HG03139 (cell line): Measurements from ENCODE around the gene RTN4.
"Not testable (repeated sequence)": the region's sequence is repeated elsewhere in the genome, so short reads cannot be mapped to it uniquely, and the experiment has no call there.

Experiments
- ATAC-seq: cut with Tn5 transposase; IDR thresholded peaks from one replicate; pipeline ENCODE4 v1.9.1; 2021; ENCODE audit not compliant: unreplicated experiment

RTN4 gene

DNA sequence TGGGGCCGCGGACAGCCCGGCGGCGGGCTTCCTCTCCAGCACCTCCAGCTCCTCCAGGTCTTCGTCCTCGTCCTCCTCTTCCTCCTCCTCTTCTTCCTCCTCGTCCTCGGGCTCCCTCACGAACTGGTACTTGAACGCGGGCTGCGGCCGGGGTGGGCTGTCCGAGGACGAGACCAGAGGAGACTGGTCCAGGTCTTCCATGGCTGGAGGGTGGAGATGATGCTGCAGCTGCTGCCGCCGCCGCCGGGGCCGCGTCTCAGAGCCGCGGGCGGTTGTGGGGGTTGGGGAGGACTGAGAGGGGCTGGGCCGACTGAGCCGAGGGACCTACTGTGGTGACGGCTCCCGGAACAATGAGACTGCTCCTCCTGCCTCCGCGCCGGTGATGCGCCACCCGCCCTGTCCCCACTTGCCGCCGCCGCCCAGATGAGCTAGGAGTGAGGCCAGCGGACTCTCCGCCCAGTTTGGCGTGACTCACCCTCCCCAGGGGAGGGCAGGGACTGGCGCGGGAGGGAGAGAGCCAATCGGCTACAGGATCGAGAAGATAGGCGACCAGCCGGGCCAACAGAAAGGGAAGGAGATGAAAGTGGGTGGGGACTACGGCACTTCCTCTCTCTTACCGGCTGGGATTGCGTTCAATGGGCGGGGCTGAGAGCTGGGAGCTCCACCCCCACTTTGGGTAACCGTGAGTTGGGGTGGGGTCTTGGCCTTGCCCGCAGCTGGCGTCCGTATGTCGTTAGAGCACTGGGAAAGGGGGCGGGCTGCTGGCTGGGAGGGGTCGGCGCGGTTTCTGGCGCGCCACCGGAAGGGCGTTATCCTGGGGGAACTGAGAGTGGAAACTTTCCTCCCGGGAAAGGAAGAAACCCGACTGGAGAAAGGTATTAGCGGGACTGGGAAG is at the start of gene RTN4:
Gene RTN4, minus strand, starts transcription at position 352 of the 895 bp plus-strand sequence. Its CDS starts 151 bp downstream, at position 201.
- peak; percentile 78 for ATAC-seq

- ATAC-seq = no peak
Measured at GRCh38 chr2:55099493-55099877, 49.2 kb upstream of the RTN4 start.

DNA sequence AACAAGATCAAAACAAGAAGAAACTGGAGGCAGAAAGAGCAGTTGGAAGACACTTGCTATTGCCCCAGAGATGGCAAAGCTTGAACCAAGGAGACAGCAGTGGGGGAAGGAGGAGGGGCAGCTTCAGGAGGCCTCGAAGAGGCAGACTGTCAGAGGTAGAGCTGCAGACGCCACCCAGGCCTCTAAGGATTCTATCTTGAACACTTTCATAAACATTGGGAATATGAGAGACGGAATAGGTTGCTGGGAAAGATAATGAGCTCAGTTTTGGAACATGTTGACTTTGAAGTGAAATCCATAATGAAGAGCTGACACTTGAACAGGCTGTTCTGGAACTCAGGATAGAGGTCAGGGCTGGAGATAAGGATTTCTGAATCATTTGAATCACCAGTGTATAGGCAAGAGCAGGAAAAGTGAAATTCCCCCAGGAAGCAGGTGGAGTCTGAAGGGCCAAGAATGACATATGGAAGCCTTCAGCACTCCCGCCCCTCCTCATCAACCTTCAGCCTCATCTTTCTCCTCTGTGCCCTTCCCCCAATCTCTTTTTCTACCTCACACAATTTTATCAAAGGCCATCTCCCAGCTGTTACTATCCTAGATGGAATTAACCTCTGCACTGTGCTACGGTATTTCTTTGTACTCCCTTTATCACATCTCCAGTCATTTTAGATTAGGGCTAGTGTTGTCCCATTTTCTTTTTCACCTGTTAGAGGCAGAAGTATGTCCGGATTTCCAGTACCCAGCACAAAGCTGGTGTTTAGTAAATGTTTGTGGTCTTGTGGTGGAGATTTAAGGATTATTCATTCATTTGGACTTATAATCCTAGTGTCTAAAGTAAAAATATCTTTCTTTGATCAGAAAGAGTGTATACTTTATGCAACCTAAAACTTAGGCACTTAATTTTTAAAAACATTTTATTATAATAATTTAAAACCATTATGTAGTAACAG is 47.5 kb upstream of the RTN4 start:
- ATAC-seq = no peak

DNA sequence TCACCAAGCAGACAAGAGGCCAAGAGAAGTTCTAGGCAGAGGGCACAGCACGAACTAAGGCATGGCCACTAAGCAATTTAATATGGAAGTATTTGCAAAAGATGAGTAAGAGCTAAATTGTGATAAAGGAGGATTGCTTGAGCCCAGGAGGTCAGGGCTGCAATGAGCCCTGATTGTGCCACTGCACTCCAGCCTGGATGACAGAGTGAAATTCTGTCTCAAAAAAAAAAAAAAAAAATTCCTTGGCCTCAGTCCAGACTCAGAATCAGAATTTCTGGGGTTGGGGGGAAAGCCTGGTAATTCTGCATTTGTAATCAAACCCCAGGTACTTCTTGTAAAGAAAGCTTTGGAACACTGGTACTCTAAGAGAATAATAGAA is 46.8 kb upstream of the RTN4 start:
- ATAC-seq = no peak

- no peak for ATAC-seq
Measured at GRCh38 chr2:55096586-55096985, 46.3 kb upstream of the RTN4 start.

DNA sequence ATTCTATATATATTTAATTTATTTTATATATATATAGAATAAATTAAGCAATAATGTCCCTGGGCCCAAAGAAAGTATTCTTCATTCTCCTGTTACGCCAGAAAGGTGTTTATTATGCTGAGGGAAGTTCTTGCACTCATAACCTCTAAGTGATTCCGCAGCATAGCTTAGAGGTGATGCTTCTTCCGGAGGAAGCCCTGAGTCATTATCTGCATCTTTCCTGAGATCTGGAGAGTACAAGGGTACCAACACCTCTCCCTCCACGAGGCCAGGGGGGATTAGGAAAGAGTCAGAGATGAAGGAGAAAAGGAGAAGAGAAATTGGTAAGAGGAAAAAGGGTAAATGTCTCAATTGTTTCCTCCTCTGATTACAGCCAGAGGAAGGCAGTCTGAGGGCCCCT is 43.1 kb upstream of the RTN4 start:
- no peak for ATAC-seq

- ATAC-seq = no peak
Measured at GRCh38 chr2:55092439-55092838, 42.2 kb upstream of the RTN4 start.

DNA sequence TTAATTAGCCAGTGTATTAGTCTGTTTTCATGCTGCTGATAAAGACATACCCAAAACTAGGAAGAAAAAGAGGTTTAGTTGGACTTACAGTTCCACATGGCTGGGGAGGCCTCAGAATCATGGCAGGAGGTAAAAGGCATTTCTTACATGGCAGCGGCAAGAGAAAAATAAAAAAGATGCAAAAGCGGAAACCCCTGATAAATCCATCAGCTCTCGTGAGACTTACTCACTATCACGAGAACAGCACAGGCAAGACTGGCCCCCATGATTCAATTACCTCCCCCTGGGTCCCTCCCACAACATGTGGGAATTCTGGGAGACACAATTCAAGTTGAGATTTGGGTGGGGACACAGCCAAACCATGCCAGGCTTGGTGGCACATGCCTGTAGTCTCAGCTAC is 41.4 kb upstream of the RTN4 start:
- not testable (repeated sequence) for ATAC-seq

GRCh38 chr2:55090702-55091101 is 40.5 kb upstream of the RTN4 start:
- no peak for ATAC-seq

- ATAC-seq = no peak
Measured at GRCh38 chr2:55089726-55090125, 39.5 kb upstream of the RTN4 start.

DNA sequence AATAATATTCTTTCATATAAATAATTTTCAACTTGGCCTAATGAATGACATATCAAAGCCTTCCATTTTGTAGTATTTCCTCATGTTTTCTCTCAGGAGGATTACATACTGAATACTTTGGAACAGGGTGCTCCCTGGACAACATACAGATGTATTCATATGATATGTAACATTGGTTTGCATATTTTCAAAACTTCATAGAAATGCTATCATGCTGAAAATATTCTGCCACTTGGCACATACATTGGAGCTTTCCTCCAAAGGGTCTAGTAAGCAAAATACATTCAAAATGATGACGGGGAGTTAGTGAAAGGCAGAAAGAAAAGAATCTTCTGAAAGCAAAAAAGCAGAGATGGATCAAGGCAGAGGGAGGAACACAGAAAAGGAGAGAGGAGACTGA is 38.1 kb upstream of the RTN4 start:
- no peak for ATAC-seq

DNA sequence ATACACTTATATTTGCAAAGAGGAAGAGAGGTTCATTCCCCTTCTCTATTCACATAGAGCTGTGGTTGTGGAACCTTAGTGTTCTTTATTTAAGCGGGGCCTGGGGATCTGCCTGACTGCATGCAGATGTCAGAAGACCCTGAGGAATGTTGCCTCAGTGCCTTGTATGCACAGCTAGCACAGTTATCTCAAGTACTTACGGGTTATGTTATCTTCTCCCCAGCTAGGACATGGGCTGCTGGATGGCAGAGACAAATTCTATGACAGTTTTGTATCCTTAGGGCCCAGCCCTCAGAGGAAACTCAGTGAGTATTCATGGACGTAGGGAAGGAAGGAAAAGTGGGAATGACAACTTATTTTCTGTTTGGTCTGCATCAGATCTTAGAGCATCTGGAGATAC is 37.7 kb upstream of the RTN4 start:
- no peak for ATAC-seq

GRCh38 chr2:55087501-55087900 is 37.2 kb upstream of the RTN4 start:
- no peak for ATAC-seq

DNA sequence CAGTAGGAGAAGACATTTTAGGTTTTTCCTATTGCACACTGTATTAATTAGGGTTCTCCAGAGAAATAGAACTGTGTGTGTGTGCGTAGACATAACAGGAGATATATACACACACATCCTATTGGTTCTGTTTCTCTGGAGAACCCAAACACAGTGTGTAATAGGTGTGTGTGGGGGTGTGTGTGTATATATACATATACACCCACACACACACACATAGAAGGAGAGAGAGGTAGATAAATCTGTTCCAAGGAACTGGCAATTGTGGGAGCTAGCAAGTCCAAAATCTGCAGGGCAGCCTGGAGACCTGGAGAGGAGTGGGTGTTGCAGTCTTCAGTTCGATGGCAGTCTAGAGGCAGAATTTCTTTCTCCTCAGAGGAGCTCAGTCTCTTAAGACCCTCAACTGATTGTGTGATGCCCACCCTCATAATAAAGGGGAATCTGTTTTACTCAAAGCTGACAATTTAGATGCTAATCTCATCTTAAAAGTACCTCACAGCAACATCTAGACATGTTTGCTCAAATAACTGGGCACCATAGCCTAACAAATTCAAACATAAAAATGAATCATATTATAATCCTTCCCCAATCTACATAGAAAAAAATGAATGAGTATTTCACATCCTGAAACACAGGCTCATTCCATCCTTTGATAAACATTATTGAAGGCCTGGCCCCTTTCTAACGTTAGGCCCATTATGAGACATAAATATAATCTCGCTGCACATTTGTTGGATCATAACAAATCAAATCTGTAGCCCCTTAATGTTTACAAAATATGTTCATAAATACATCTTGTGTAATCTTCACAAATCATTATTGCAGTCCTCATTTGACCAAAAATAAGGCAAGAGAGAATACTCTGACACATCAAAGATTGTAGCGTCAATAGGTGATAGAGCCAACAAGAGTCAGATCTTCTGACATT is 35.1 kb upstream of the RTN4 start:
- ATAC-seq = no peak

DNA sequence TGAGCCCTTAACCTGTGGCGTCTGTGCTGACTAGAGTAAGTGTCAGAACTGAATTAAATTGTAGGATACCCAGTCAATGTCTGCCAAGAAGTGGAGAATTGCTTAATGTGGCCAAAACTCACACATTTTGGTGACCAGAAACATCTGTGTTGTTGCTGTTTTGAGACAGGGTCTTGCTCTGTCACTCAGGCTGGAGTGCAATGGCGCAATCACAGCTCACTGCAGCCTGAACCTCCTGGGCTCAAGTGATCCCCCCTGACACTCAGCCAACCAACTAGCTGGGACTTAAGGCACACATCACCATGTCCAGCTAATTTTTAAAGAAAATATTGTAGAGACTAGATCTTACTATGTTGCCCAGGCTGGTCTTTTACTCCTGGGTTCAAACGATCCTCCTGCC is 34.4 kb upstream of the RTN4 start:
- no peak for ATAC-seq

GRCh38 chr2:55080204-55080738 is 30.0 kb upstream of the RTN4 start:
- no peak for ATAC-seq

DNA sequence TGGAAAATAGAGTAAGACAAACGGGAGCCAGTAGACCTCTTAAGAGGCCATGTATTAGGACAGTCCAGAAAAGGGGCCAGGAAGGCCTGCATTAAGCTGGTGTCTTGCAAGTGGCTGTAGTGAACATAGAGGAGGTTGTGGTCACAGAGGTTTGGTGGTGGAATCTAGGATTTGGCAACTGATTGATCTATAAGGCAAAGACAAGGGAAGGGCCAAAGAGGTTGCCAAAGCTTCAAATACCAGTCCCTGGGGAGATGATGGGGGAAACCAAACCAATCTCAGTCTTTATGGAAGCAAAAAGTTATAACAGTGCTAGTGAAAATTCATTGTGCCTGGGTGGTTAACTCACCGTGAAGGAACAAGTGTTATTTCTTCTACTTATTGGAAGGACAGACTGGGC is 28.7 kb upstream of the RTN4 start:
- no peak for ATAC-seq

- no peak for ATAC-seq
Measured at GRCh38 chr2:55076721-55077120, 26.5 kb upstream of the RTN4 start.

DNA sequence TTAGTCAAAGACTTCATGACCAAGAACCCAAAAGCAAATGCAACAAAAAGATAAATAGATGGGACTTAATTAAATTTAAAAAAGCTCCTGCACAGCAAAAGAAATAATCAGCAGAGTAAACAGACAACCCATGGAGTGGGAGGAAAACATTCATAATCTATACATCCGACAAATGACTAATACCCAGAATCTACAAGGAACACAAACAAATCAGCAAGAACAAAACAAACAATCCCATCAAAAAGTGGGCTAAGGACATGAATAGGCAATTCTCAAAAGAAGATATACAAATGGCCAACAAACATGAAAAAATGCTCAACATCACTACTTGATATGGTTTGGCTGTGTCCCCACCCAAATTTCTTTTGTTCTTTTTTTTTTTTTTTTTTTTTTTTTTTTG is 25.8 kb upstream of the RTN4 start:
- ATAC-seq = not testable (repeated sequence)
